Superior temporal gyrus (tissue), 1 donor: Measurements from ENCODE around the gene PCSK1N.
A peak's percentile ranks its signal among the peaks of the same experiment; 100 is the strongest.
"Not testable (repeated sequence)": the region's sequence is repeated elsewhere in the genome, so short reads cannot be mapped to it uniquely, and the experiment has no call there.

Experiments
- DNase-seq: peaks from one replicate; pipeline ENCODE4 v3.0.0-alpha.2; 2016; ENCODE audit errors: extremely low spot score

The PCSK1N gene

DNA sequence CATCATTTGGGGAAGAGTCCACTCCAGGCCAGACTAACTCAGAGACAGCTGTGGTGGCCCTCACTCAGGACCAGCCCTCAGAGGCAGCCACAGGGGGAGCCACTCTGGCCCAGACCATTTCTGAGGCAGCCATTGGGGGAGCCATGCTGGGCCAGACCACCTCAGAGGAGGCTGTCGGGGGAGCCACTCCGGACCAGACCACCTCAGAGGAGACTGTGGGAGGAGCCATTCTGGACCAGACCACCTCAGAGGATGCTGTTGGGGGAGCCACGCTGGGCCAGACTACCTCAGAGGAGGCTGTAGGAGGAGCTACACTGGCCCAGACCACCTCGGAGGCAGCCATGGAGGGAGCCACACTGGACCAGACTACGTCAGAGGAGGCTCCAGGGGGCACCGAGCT lies 12.4 kb downstream of the PCSK1N start:
- DNase-seq, result no peak

- not testable (repeated sequence) for DNase-seq
Measured at GRCh38 chrX:48819394-48819793, 16.0 kb downstream of the PCSK1N start.

DNA sequence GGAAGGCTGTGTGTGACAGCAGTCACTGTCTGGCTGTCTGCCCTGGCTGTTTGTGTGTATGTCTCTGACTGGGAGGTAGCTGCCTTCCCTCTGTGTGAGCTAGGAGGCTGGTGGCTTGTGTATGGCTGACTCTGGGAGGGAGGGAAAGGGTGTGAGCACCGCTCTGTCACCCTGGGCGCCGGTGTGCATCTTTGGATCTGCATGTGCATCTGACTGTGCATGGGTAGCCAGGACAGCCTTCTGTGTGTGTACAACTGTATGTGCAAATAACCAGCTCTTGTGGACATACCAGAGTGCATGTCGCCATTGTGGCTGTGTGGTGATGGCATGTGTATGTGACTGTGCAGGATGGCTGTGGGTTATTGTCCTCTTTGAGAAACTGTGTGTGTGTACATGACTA lies 16.5 kb downstream of the PCSK1N start:
- DNase-seq, result no peak

DNA sequence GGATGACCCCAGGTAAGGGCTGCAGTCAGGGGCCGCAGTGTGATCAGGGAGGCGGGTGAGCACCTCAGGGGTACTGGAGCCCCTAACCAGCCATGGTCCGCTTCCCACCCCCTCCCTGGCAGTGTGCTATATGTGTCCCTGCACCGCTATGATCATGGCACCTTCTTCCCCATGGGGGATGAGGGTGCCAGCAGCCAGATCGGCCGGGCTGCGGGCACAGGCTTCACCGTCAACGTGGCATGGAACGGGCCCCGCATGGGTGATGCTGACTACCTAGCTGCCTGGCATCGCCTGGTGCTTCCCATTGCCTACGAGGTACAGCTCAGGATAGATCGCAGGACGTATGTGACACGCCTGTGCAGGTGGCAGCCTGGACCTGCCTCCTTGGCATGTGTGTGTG lies 17.3 kb downstream of the PCSK1N start:
- no peak for DNase-seq

GRCh38 chrX:48816014-48816810 lies 19.2 kb downstream of the PCSK1N start:
- no peak for DNase-seq

DNA sequence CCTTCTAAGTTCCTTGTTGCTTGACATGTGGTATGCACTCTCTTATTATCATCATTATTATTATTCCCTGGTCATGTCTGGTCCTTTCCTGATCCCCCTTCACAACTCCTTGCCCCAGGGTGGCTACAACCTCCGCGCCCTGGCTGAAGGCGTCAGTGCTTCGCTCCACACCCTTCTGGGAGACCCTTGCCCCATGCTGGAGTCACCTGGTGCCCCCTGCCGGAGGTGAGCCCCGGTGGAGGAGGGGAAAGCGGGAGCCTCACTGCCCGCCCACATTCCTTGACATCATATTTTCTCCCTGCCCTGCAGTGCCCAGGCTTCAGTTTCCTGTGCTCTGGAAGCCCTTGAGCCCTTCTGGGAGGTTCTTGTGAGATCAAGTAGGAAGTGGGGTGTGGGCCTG lies 20.1 kb downstream of the PCSK1N start:
- no peak for DNase-seq

DNA sequence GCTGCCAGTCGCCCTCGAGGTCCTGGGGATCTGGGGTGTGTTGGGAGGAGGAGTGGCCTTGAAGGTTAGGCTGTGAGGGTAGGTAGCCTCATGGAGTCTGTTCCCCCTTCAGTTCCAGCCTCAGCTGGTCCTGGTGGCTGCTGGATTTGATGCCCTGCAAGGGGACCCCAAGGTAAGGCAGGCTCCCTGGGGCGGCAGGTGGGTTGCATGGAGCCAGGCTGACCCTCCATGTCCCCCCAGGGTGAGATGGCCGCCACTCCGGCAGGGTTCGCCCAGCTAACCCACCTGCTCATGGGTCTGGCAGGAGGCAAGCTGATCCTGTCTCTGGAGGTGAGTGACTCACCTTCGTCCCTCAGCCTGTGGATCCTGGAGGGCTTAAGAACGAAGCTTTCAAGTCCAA lies 20.7 kb downstream of the PCSK1N start:
- no peak for DNase-seq

- no peak for DNase-seq
Measured at GRCh38 chrX:48813644-48814043, 21.8 kb downstream of the PCSK1N start.

DNA sequence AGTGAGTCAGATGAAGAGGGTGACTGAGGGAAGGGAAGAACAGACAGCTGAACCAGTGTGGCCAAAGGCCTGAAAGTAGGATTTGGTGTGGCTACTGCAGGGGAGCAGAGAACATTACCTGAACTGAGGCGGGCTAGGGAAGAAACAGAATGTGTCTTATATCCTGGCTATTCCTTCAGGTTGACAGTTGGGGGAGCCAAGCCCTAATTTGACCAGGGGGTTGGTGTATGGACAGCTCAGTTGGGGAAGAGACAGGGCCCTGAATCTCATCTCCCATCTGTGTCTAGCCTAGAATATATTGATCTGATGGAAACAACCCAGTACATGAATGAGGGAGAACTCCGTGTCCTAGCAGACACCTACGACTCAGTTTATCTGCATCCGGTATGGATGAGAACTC lies 29.3 kb downstream of the PCSK1N start:
- no peak for DNase-seq

DNA sequence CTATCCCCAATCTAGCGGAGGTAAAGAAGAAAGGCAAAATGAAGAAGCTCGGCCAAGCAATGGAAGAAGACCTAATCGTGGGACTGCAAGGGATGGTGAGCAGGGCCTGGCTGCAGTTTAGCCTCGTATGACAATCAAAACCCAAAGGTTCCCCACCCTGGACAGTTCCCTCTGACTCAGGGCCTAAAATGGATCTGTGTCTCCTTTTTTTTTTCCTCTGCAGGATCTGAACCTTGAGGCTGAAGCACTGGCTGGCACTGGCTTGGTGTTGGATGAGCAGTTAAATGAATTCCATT lies 32.6 kb downstream of the PCSK1N start:
- no peak for DNase-seq

GRCh38 chrX:48802089-48802904 lies 33.1 kb downstream of the PCSK1N start:
- DNase-seq, result peak; percentile 14

GRCh38 chrX:48801280-48802088 lies 33.9 kb downstream of the PCSK1N start, which contains the start of gene HDAC6:
TSS of gene HDAC6 (plus strand) at chrX:48802067. CDS start at chrX:48802693, 626 bp downstream.
- peak; percentile 95 for DNase-seq

GRCh38 chrX:48800574-48801279 lies 34.7 kb downstream of the PCSK1N start:
- DNase-seq, result no peak

- DNase-seq, result no peak
Measured at GRCh38 chrX:48798318-48798717, 37.1 kb downstream of the PCSK1N start.

GRCh38 chrX:48794911-48795515 lies 40.4 kb downstream of the PCSK1N start:
- no peak for DNase-seq

GRCh38 chrX:48794340-48794910 lies 41.0 kb downstream of the PCSK1N start:
- no peak for DNase-seq

DNA sequence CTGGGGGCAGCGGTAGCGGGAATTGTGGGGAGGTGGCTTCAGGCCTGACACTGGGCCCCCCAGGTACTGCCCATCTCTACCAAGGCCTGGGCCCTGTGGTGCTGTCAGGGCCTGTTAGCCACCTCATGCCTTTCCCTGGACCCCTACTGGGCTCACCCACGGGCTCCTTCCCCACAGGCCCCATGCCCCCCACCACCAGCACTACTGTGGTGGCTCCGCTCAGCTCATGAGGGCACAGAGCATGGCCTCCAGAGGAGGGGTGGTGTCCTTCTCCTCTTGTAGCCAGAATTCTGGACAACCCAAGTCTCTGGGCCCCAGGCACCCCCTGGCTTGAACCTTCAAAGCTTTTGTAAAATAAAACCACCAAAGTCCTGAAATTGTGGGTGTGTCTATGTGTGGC lies 41.5 kb downstream of the PCSK1N start:
- DNase-seq, result no peak

DNA sequence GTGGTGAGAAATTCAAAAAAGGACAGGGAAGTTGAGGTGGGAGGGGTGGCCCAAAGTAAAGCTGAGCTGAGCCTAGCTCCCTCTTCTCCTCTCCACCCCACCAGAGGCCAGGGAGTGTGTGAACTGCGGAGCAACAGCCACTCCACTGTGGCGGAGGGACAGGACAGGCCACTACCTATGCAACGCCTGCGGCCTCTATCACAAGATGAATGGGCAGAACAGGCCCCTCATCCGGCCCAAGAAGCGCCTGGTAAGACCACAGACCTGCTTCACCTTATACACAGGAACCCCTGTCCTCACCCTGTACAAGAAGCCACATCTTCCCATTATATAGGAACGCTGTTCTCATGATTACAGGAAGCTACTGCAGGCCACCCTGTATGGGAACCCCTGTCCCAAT lies 43.2 kb downstream of the PCSK1N start:
- DNase-seq, result no peak

DNA sequence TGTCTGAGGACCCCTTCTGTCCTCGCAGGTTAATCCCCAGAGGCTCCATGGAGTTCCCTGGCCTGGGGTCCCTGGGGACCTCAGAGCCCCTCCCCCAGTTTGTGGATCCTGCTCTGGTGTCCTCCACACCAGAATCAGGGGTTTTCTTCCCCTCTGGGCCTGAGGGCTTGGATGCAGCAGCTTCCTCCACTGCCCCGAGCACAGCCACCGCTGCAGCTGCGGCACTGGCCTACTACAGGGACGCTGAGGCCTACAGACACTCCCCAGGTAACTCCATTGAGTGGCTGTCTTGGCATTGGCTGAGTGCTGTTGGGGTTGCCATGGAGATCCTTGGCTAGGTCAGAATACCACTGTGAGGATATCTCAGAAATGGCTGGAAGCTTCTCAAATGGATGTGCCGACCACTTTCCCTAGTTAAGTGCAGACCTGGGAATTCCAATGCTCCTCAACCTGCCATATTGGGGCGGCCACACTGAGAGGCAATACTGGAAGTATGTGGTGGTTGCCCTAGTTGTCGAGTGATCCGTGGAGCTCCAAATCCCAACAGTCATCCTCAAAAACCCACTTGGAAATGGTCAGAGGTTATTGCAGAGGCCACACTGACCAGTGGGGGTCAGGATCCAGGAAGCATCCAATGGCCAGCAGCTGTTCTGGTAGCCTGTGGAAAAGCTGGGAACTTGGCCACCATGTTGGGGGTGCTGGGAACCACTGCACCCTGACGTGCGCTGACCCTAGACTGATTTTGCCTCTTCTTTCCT lies 44.2 kb downstream of the PCSK1N start:
- no peak for DNase-seq

DNA sequence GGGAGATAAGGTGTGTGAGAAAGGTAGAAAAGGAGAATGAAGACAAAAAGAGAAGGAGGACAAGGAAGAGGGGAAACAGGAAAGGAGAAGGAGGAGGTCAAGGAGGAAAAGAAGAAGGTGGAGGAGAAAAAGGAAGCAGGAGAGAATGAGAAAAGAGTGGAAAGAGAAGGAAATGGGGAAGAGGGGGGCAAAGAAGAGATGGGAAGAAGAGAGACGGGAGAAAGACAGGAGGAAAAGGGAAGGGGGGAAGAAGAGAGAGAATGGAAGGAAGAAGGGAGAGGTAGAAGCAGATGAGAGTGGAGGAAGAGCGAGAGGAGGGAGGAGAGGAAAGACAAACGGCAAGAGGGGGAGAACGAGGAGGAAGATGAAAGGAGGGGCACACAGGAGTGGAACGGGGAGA lies 44.9 kb downstream of the PCSK1N start:
- DNase-seq, result no peak
